ENCODE data around the gene PPM1H.

The PPM1H gene

GRCh38 chr12:62640910-62641448 is 294.0 kb downstream of the PPM1H start:
- Histone ChIP-seq H3K27ac (no peak overlapping the region), H3K36me3 (no peaks in the 10 kb centered on the region), H3K4me1 (ENCODE audit: control insufficient read depth in 1 of 2, insufficient read depth in 1 of 2, low read depth in 1 of 2, low read length in 1 of 2) (no peaks in the 10 kb centered on the region), H3K9me3 (no peaks in the 10 kb centered on the region), H3K4me3 (ENCODE audit: low read depth in 1 of 2, low read length in 1 of 2) (no peak overlapping the region), H3K27me3 (no peaks in the 10 kb centered on the region)
- no peak for TF ChIP-seq CTCF (IDR thresholded peaks at IDR 0.05)

GRCh38 chr12:62637679-62638078 is 297.3 kb downstream of the PPM1H start:
- Histone ChIP-seq H3K27ac (no peak overlapping the region), H3K9me3 (no peaks in the 10 kb centered on the region), H3K4me3 (ENCODE audit: low read depth in 1 of 2, low read length in 1 of 2) (no peak overlapping the region), H3K27me3 (peaks cover 29% of the 10 kb centered on the region), H3K36me3 (no peaks in the 10 kb centered on the region), H3K4me1 (ENCODE audit: control insufficient read depth in 1 of 2, insufficient read depth in 1 of 2, low read depth in 1 of 2, low read length in 1 of 2) (peaks cover under 1% of the 10 kb centered on the region in 2 experiments)
- TF ChIP-seq CTCF (IDR thresholded peaks at IDR 0.05) = no peak

GRCh38 chr12:62635649-62636048 is 299.3 kb downstream of the PPM1H start:
- no peak overlapping the region for H3K27ac ChIP-seq
- H3K4me3 ChIP-seq (ENCODE audit: low read depth in 1 of 2, low read length in 1 of 2) = no peak overlapping the region
- no peak for TF ChIP-seq CTCF (IDR thresholded peaks at IDR 0.05)
- peaks cover 14 to 15% of the 10 kb centered on the region in 2 experiments for H3K4me1 ChIP-seq (ENCODE audit: control insufficient read depth in 1 of 2, insufficient read depth in 1 of 2, low read depth in 1 of 2, low read length in 1 of 2)
- H3K27me3 ChIP-seq = peaks cover 50% of the 10 kb centered on the region
- no peaks in the 10 kb centered on the region for H3K9me3 ChIP-seq
- no peaks in the 10 kb centered on the region for H3K36me3 ChIP-seq

- peaks cover 74% of the 10 kb centered on the region for H3K27me3 ChIP-seq
- H3K27ac ChIP-seq = no peak overlapping the region
- H3K4me1 ChIP-seq (ENCODE audit: control insufficient read depth in 1 of 2, insufficient read depth in 1 of 2, low read depth in 1 of 2, low read length in 1 of 2) = peaks cover 14 to 15% of the 10 kb centered on the region in 2 experiments
- TF ChIP-seq CTCF (IDR thresholded peaks at IDR 0.05) = no peak
- H3K4me3 ChIP-seq (ENCODE audit: low read depth in 1 of 2, low read length in 1 of 2) = peak overlapping the region; percentile 36 to 53
- no peaks in the 10 kb centered on the region for H3K9me3 ChIP-seq
- H3K36me3 ChIP-seq = no peaks in the 10 kb centered on the region
Observed at GRCh38 chr12:62632411-62632918, 302.5 kb downstream of the PPM1H start.

- no peak for TF ChIP-seq CTCF (IDR thresholded peaks at IDR 0.05)
Observed at GRCh38 chr12:62631471-62632410, 303.2 kb downstream of the PPM1H start.

More at GRCh38 chr12:62631471-62632410, 303.2 kb downstream of the PPM1H start:
- no peaks in the 10 kb centered on the region for H3K9me3 ChIP-seq
- peaks cover 74% of the 10 kb centered on the region for H3K27me3 ChIP-seq
- H3K4me3 ChIP-seq (ENCODE audit: low read depth in 1 of 2, low read length in 1 of 2) = peak overlapping the region; percentile 36 to 53
- H3K27ac ChIP-seq = no peak overlapping the region
- H3K36me3 ChIP-seq = no peaks in the 10 kb centered on the region
- peaks cover 14 to 15% of the 10 kb centered on the region in 2 experiments for H3K4me1 ChIP-seq (ENCODE audit: control insufficient read depth in 1 of 2, insufficient read depth in 1 of 2, low read depth in 1 of 2, low read length in 1 of 2)
